Thyroid gland (tissue), 4 donors: ENCODE measurements around the gene TSPAN4.

Source experiments
- POLR2A ChIP-seq, 2 donors: fragments of 450-650 bp; IDR thresholded peaks; one replicate each; pipeline ENCODE4 v1.6.1; 2017; ENCODE audit warnings: antibody characterized with exemption in 2 of 2, mild to moderate bottlenecking in 2 of 2, moderate library complexity in 1 of 2
- TF ChIP-seq, protein P1 (sequence below), 6 experiments: fragments of 200-600 bp in 3 of 6; fragments of 450-650 bp in 3 of 6; sonication (generic) in 3 of 6; IDR thresholded peaks; one replicate each; pipeline ENCODE4 v1.5.1; 2016 to 2019; ENCODE audit warnings: antibody characterized with exemption in 6 of 6, mild to moderate bottlenecking in 2 of 6, inconsistent platforms in 1 of 6, moderate library complexity in 1 of 6

DNA sequence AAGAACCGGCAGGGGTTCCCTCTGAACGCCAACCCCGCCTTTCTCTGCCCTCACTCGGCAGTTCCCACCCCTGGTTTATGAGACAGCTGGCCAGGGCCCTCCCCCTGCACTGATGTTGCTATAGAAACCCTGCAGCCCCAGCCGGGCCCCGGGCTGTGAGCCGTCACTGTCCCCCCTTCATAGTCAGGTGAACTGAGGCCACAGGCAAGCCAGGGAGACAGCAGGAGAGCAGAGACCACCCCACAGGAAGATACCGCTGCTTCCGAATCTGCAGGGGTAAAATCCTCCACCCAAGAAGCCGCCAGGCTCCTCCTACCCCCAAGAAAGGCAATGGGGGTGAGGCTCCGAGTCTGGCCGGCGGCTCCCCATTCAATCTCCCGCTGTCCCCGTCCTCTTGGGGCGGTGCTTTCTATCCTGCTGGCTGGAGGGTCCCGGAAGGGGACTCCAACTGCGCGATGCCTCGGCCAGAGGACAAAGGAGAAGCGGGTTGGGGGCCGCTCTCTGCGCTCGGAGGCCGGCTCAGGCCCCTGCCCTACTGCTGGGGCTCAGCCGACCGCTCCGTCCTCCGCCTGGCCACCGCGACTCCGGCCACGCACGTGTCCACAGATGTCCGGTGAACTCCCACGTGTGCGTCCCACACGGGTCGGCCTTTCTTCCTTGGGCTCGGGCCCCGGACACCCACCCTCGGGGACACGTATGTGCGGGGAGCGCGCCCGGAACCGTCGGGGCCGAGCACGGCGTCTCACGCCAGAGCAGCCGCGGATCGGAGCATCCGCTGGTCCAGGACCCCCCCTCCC lies 45.2 kb upstream of the TSPAN4 start:
- TF ChIP-seq POLR2A (IDR thresholded peaks at IDR 0.05): no peak
- TF ChIP-seq, protein P1, sequence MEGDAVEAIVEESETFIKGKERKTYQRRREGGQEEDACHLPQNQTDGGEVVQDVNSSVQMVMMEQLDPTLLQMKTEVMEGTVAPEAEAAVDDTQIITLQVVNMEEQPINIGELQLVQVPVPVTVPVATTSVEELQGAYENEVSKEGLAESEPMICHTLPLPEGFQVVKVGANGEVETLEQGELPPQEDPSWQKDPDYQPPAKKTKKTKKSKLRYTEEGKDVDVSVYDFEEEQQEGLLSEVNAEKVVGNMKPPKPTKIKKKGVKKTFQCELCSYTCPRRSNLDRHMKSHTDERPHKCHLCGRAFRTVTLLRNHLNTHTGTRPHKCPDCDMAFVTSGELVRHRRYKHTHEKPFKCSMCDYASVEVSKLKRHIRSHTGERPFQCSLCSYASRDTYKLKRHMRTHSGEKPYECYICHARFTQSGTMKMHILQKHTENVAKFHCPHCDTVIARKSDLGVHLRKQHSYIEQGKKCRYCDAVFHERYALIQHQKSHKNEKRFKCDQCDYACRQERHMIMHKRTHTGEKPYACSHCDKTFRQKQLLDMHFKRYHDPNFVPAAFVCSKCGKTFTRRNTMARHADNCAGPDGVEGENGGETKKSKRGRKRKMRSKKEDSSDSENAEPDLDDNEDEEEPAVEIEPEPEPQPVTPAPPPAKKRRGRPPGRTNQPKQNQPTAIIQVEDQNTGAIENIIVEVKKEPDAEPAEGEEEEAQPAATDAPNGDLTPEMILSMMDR (IDR thresholded peaks at IDR 0.05): no peak
